ENCODE measurements around the gene PRSS3.
A peak's percentile ranks its signal among the peaks of the same experiment; 100 is the strongest.

Gene PRSS3

GRCh38 chr9:33809506-33809905 lies 14.1 kb downstream of the PRSS3 start:
- Mint-ChIP-seq H3K4me1 (peaks cover 15% of the 10 kb centered on the region), H3K27me3 (ENCODE audit: low read depth) (no peaks in the 10 kb centered on the region), H3K9me3 (no peaks in the 10 kb centered on the region), H3K36me3 (ENCODE audit: low read depth) (no peaks in the 10 kb centered on the region), H3K4me3 (no peak overlapping the region), H3K27ac (peak overlapping the region; percentile 22 to 82 (median 81))
- TF ChIP-seq CTCF (IDR thresholded peaks at IDR 0.05; ENCODE audit: unreplicated experiment in 3 of 3): no peak

GRCh38 chr9:33813712-33814641 lies 18.6 kb downstream of the PRSS3 start:
- Mint-ChIP-seq H3K27ac (peak overlapping the region; percentile 61 to 99 (median 76)), H3K27me3 (ENCODE audit: low read depth) (no peaks in the 10 kb centered on the region), H3K36me3 (ENCODE audit: low read depth) (no peaks in the 10 kb centered on the region), H3K9me3 (no peaks in the 10 kb centered on the region), H3K4me1 (peaks cover 25% of the 10 kb centered on the region), H3K4me3 (peak overlapping the region; percentile 43 to 93 (median 76))
- TF ChIP-seq CTCF (IDR thresholded peaks at IDR 0.05; ENCODE audit: unreplicated experiment in 3 of 3): peak; percentile 62 to 78 (median 75)

- Mint-ChIP-seq H3K9me3 (no peaks in the 10 kb centered on the region), H3K4me1 (peaks cover 32% of the 10 kb centered on the region), H3K36me3 (ENCODE audit: low read depth) (peaks cover 2% of the 10 kb centered on the region), H3K27ac (peak overlapping the region; percentile 96 to 99 (median 97)), H3K27me3 (ENCODE audit: low read depth) (no peaks in the 10 kb centered on the region), H3K4me3 (peak overlapping the region; percentile 86 to 93 (median 89))
- no peak for TF ChIP-seq CTCF (IDR thresholded peaks at IDR 0.05; ENCODE audit: unreplicated experiment in 3 of 3)
Measured at GRCh38 chr9:33815781-33816180, 20.4 kb downstream of the PRSS3 start.

GRCh38 chr9:33816327-33817252 lies 21.2 kb downstream of the PRSS3 start, which contains the start of gene UBE2R2:
Gene UBE2R2 (plus strand): TSS chr9:33817160. CDS start chr9:33817758, 598 bp downstream.
- no peaks in the 10 kb centered on the region for H3K9me3 Mint-ChIP-seq
- TF ChIP-seq CTCF (IDR thresholded peaks at IDR 0.05; ENCODE audit: unreplicated experiment in 3 of 3): no peak
- H3K4me3 Mint-ChIP-seq: peak within 1 kb of the TSS; percentile 92 to 99 (median 98)
- peaks cover 38% of the 10 kb centered on the region for H3K4me1 Mint-ChIP-seq
- peaks cover 3% of the 10 kb centered on the region for H3K36me3 Mint-ChIP-seq (ENCODE audit: low read depth)
- H3K27me3 Mint-ChIP-seq (ENCODE audit: low read depth): no peaks in the 10 kb centered on the region
- H3K27ac Mint-ChIP-seq: peak within 1 kb of the TSS; percentile 96 to 99 (median 99)

- Mint-ChIP-seq H3K9me3 (no peaks in the 10 kb centered on the region), H3K4me3 (peak overlapping the region; percentile 92 to 99 (median 98)), H3K4me1 (peaks cover 38% of the 10 kb centered on the region), H3K27ac (peak overlapping the region; percentile 96 to 99 (median 99)), H3K36me3 (ENCODE audit: low read depth) (peaks cover 3% of the 10 kb centered on the region), H3K27me3 (ENCODE audit: low read depth) (no peaks in the 10 kb centered on the region)
- peak; percentile 22 to 43 (median 25) for TF ChIP-seq CTCF (IDR thresholded peaks at IDR 0.05; ENCODE audit: unreplicated experiment in 3 of 3)
Measured at GRCh38 chr9:33817327-33818166, 22.2 kb downstream of the PRSS3 start.
